Head of caudate nucleus (tissue), 42 donors: Measurements from ENCODE around the gene PVR.
"Not testable (repeated sequence)": the region's sequence is repeated elsewhere in the genome, so short reads cannot be mapped to it uniquely, and the experiment has no call there.

Source experiments
- DNase-seq, 42 donors: peaks; one replicate each; pipeline versions ENCODE4 v3.0.0 to v3.0.0-alpha.2; 2020 to 2021; ENCODE audit warnings: mixed read lengths in 7 of 42
- intact Hi-C: fragments of 100-400 bp; cut with DNase I; formaldehyde crosslinking; loops from one replicate; pipeline ENCODE4 v1.15.0; 2022

Gene PVR, protein sequence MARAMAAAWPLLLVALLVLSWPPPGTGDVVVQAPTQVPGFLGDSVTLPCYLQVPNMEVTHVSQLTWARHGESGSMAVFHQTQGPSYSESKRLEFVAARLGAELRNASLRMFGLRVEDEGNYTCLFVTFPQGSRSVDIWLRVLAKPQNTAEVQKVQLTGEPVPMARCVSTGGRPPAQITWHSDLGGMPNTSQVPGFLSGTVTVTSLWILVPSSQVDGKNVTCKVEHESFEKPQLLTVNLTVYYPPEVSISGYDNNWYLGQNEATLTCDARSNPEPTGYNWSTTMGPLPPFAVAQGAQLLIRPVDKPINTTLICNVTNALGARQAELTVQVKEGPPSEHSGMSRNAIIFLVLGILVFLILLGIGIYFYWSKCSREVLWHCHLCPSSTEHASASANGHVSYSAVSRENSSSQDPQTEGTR

DNA sequence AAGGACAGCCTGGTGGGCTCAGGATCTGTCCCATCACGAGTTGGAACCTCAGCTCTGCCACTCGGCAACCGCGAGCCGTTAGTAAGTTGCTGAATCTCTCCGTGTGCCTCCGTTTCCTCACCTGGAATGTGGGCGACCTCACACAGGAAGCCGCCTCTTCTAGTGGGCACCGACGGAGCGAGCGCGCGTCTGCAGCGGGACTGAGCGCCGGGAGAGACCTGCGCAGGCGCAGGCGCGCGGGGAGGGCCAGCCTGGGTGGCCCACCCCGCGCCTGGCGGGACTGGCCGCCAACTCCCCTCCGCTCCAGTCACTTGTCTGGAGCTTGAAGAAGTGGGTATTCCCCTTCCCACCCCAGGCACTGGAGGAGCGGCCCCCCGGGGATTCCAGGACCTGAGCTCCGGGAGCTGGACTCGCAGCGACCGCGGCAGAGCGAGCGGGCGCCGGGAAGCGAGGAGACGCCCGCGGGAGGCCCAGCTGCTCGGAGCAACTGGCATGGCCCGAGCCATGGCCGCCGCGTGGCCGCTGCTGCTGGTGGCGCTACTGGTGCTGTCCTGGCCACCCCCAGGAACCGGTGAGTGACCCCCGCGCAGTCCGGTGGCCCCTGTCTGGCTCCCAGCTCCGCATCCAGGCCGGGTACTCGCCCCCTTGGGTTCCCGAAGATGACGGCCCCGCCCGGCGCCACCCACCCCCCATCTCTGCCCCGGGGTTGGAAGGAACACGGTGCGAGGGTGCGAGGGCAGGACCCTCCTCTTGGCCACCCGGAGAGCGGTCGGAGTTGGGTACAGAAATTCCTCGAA, at the start of gene PVR:
TSS of gene PVR (plus strand) at position 306 of the 797 bp plus-strand sequence. CDS start at position 493, 187 bp downstream.
- DNase-seq, result peak; percentile 6 to 84 (median 66)
- intact Hi-C loops, result no loop called here

DNA sequence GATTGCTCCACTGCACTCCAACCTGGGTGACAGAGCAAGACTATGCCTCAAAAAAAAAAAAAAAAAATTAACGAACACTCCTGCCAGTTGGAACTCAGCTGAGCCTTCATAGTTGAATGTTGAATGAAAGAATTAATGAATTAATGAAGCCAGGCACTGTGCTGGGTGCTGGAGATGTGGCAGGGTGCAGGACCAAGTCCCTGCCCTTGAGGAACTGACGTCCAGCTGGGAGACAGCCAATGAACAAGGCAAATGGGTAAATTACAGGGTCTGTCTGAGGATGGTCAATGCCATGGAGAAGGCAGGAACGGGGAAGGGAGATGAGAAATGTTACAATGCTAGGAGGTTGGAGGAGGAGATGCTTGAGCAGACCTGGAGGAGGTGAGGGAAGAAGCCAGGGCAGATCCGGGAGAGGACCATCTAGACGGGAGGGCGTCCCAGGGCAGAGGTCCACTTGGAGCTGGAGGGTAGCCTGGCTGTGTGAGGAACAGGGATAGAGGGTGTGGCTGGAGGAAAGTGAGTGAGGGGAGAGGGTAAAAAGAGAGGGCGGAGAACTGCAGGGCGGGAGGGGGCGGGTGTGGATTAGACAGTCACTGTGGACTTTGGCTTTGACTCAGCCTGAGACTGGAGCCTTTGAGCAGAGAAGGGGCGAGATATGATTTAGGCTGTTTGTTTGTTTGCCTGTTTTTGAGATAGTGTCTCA, 47.1 kb upstream of the PVR start:
- DNase-seq, result no peak
- intact Hi-C loops, result no loop called here

DNA sequence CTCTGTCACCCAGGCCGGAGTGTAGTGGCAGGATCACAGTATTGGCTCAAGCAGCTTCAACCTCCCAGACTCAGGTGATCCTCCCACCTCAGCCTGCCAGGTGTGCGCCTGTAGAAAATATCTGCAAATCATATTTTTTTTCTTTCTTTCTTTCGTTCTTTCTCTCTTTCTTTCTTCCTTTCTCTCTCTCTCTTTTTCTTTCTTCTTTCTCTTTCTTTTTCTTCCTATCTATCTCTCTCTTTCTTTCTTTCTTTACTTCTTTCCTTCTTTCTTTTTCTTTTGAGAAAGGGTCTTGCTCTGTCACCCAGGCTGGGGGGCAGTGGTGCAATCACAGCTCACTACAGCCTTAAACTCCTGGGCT, 46.6 kb upstream of the PVR start:
- DNase-seq, result no peak
- intact Hi-C loops, result no loop called here

DNA sequence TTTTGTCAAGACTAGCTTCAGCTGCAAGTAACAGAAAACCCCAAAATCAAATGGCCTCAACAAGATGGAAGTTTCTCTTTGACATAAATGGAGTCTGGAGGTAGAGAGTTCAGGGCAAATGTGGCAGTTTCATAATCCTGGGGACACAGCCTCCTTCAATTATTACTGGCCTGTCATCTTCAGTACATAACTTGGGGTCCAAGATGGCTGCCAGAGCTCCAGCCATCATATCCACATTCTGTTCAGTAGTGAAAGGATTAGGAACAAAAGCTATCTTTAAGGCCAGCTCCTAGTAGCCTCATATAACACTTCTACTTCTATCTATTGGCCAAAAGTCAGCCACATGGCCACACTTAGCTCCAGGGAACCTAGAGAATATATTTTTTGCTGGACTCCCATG, 45.4 kb upstream of the PVR start:
- no peak for DNase-seq
- intact Hi-C loops, result no loop called here

DNA sequence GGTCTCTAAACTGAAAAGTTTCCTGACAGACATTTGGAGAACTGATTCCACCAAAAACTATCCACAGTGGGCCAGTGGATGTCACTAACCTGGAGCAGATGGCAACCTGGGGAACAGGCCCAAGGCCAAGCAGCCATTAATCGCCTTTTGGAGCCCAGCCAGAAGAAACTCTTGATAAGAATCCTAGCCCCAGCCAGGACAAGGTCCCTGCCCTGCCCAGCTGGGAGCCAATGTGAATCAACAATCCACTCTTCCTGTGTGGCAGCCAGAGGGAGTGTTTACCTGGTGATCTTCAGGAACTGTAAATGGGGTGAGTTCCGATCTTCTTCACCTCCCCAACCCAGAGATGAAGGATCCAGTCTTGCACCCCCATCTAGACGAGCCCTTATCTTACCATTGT, 44.8 kb upstream of the PVR start:
- intact Hi-C loops, result no loop called here
- no peak for DNase-seq

DNA sequence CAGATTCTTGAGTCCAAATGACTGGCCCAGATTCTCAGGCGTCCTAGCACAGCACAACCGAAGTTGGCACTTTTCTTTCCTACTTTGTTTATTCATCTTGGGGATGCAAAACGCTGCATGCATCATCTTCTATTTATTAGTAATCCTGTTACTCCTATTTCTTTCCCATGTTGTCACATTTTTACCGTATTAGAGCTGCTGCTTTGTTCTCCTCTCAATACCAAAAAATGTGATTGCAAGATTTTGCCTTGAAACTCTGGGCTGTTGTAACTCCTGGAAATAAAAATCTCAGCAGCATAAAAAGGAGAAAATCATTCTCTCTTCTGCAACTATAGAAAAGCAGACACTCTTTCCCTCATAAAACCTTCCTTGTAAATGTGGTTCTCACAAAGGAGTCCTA, 43.2 kb upstream of the PVR start:
- no peak for DNase-seq
- intact Hi-C loops, result no loop called here

DNA sequence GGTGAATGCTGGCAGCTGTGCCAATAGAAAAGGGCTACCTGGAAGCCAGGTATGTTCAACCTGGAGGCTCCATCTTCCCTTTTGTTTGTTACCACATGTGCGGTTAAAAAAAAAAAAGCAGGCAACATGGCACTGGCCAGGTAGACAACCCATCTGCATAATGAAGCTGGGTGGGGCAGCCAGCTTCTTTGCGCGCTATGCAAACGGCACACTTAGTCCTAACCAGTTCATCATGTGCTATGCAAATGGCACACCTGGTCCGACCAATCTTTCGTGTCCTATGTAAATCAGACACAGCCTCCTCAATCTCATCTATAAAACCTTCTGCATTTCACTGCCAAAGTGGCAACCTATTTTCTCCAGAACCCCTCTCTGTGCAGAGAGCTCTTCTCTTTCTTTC, 41.6 kb upstream of the PVR start:
- DNase-seq, result no peak
- intact Hi-C loops, result no loop called here

DNA sequence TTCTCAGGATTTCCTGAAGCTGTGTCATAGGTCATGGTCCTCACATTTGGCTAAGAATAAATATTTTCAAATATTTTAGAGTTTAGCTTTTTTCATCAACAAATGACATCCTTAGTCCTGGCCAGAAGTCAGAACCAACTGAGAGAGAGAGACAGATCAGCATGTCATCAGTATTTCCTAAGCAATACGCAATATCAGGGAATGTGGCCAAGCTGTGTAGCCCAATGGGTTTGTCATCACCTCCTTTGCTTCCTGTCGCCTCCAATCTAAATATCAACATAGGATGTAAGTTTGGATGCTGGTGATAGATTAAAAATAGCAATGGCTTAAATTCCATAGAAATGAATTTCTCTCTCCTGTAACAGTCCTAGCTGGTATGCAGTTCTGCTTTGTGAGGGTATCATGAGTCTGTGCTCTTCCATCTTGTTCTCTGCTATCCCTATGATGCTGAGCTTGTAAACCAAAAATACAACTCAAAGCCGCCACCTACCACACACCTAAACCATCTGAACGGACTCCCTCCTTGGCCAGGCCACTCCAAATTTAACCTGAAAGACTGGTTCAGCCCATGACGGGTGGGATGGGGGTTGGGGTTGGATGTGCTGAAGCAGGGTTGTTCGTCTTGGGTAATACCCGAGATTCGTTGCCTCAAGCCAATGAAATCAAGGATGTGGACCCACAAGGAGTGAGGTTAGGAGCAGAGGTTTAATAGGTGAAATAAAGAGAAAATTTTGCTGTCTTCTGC, 40.3 kb upstream of the PVR start:
- DNase-seq, result no peak
- intact Hi-C loops, result no loop called here

DNA sequence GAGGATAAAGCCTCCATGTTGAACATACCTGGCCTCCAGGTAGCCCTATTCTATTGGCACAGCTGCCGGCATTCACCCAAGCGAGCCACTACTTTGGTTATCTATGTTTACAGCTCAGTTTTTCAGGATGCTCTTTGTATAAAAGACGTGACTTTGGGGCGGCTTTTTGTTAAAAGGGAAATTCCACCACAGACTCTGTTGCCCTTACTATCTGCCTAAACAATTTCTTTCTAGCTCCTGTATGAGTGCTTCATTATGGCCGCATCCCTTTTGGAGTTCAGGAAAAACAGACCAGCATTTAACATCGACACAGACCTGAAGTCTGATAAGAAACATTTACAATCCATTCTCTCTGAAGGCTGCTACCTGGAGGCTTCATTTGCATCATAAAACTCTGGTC, 39.5 kb upstream of the PVR start:
- intact Hi-C loops, result no loop called here
- DNase-seq, result no peak

DNA sequence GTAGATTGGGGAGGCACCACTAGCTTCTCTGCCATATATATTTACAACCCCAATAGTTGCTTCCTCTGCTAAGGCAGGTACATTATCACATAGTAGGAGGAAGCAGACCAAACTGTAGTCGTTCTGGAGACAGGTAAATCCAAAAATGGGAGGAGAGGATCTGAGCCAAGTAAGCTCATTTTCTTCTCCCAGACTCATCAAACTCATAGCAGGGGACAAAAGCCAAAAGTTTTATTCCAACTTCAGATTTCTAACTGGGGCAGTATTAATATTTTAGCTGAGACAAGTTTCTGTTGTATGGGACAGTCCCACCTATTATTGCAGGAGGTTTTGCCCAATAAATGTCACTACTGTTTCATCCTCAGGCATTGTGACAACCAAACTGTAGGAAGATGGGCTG, 38.2 kb upstream of the PVR start:
- no peak for DNase-seq
- intact Hi-C loops, result no loop called here

DNA sequence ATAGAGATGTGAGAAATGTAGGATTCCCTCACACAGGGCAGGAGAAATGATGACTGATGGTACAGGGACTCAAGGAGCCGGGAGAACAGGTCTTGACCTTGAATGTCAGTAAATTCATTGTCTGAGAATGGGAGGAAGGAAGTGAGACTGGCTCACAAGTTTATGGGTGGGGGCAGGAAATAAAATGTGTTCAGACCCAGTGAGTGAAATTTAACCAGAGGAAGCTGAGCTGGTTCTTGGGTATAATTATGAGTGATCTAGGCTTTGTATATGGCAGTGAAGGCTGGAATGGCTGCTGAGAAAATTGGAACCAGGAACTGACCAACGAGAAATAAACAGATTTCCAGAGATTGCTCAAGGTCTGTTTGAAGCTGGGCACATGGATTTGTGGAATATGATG, 36.7 kb upstream of the PVR start:
- DNase-seq, result no peak
- intact Hi-C loops, result no loop called here

DNA sequence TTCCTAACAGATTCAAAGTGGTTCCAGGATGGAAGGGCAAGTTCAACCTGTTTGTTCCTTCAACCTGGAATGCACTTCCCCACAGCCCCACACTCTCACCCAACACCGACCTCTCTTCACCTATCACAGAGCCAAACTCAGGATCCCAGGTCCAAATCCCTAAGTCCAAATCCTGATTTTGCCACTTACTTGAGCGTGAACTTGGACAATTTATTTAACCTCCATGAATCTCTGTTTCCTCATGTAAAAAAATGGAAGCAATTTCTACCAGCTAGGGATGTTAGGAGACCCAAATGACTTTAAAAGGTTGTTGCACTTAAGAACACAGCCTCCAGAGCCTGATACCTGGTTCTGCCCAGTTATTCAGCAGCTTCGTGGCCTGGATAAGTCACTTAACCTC, 35.8 kb upstream of the PVR start:
- intact Hi-C loops, result no loop called here
- DNase-seq, result no peak

DNA sequence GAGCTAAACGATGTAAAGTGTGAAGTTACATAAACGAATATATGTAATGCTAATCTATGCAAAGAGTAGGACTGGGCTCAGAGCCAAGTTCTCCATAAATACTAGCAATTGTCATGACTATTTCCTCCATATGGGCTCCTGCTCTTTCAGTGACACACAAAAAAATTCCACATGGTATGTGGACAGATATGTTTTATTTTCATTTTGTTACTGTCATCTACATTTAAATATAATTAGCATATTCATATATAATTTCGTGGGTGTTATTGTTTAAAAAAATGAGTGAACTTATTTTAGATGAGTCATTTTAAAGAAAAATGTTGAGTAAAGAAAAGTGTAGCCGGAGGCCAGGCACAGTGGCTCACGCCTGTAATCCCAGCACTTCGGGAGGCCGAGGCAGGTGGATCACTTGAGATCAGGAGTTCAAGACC, 35.3 kb upstream of the PVR start:
- DNase-seq, result peak in 2 of 42 donors; percentile 3 to 7
- intact Hi-C loops, result no loop called here

DNA sequence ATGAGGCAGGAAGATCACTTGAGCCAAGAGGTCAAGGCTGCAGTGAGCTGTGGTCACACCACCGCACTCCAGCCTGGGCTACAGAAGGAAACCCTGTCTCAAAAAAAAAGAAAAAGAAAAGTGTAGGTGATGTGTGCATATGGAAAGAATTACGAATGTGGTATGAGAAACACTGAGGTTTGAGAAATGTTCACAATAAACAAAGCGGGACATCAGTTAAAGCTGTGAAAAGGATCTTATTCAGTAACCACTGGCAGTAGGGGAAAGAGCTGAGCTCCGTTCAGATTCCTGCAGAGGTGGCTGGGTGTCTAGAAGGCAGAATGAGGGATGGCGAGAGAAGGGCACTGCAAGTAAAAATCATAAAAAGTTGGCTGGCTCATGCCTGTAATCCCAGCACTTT, 34.5 kb upstream of the PVR start:
- DNase-seq, result no peak
- intact Hi-C loops, result no loop called here

DNA sequence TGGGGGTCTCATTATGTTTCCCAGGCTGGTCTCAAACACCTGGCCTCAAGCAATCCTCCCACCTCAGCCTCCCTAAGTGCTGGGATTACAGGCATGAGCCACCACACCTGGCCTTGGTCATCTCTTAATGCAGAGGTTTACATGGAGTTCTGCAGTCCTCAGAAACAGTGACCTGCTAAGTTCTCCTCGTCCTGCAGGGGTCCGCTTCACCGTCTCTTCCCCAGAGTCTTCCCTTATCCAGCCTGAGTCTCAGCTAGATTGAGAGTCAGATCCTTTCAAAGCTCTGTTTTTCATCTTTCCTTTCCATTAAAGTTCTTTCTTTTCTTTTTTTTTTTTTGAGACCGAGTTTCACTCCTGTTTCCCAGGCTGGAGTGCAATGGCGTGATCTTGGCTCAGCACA, 33.2 kb upstream of the PVR start:
- DNase-seq, intact Hi-C loops: not testable (repeated sequence)

DNA sequence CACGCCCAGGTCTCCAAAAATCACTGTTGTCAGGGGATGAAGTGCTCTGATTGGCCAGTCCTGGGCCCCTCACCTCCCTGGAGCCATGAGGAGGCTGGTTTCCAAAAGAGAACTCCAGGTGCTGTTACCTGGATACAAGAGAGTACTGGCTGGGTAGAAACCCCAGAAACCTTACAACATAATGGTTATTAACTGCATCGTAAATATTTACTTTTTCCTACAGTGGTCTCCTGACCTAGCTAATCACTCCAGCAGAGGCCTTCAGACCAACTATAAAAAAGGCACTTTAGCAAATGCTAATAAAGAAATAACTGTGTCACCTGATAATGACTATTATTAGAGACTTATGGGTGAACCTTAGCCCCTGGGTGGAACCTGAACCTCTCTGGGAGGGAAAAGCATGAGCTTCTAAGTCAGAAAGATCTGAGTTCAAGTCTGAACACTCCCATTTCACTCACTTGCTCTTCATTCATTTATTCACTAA, 31.9 kb upstream of the PVR start:
- intact Hi-C loops, result no loop called here
- DNase-seq, result no peak

DNA sequence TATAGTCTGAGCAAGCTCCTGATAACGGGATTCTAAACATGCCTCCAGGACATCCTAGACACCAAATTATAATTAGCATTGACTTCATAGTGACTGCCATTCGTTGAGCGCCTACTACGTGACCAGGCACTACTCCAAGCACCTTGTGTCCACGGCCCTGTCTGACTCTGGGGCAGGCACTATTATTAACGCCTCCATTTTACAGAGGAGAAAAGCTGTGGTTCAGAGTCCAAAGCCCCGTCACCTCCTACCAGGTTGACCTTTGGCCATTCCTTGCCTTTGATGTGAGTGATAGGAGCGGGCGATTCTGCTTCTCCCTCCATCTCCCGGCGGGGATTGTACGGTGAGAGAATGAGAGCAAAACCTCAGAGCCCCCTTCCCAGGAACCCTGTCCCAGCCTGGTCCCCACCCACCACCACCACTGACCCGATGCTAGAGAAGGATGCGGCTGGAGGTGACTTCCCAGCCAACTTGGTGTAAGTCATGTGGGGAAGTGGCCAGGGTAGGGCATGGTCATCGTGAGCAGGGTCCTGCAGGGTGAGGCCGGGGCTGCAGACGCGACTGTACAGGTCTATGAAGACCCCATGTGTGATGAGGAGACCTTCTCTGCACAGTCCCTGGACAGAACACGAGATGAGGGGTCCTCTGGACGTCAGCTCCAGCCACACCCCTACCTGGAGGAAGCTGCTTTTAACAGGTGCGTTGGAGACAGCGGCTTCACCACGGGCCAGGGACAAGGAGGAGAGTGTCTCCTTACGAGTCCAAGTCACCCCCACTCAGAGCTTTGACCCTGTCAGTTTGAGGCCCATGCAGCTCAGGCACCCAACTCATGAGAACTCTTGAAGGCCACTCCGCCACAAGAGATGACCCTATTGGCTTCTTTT, 30.2 kb upstream of the PVR start, which contains the start of gene IGSF23:
TSS of gene IGSF23 (plus strand) at position 269 of the 884 bp plus-strand sequence. CDS start at position 352, 83 bp downstream.
- intact Hi-C loops, result no loop called here
- DNase-seq, result no peak

DNA sequence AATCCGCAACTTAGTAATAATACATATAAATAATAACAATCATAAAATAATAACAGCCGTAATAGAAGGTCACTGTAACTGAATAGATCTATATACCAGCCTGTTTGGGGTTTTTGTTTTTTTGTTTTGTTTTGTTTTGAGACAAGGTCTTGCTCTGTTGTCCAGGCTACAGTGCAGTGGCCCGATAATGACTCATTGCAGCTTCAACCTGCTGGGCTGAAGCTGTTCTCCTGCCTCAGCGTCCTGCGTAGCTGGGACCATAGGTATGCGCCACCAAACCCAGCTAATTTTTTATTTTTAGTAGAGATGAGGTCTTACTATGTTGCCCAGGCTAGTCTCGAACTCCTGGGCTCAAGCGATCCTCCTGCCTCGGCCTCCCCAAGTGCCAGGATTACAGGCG, 29.4 kb upstream of the PVR start:
- intact Hi-C loops, result no loop called here
- no peak for DNase-seq
